PFSK-1 (cell line): ENCODE measurements around the gene PKDCC. TPM values are rescaled to one million over a fixed set of nuclear protein-coding genes. Genes with fewer than 3 reads are reported as not detected.

Experiments used
- FOXP2 ChIP-seq: optimal IDR thresholded peaks from 2 replicates; pipeline ENCODE3; 2011; ENCODE audit warnings: borderline replicate concordance, control low read depth, inconsistent platforms; ENCODE audit not compliant: insufficient read depth; ENCODE audit errors: extremely low read length, extremely low read depth
- POLR2AphosphoS5 ChIP-seq: IDR thresholded peaks from 2 replicates; pipeline ENCODE4 v1.6.1; 2012; ENCODE audit warnings: low read depth, mild to moderate bottlenecking, control low read depth, low read length, moderate library complexity
- REST ChIP-seq, 2 experiments: IDR thresholded peaks; 2 replicates each; pipeline versions ENCODE4 v1.6.1 to v1.8.0; 2011 to 2012; ENCODE audit warnings: low read depth in 2 of 2, low read length in 2 of 2, control low read depth in 1 of 2, inconsistent platforms in 1 of 2, mild to moderate bottlenecking in 1 of 2, moderate library complexity in 1 of 2; ENCODE audit not compliant: insufficient read depth in 1 of 2
- SIN3A ChIP-seq: IDR thresholded peaks from 2 replicates; pipeline ENCODE4 v1.6.1; 2012; ENCODE audit warnings: mild to moderate bottlenecking, low read length, moderate library complexity, borderline replicate concordance; ENCODE audit not compliant: insufficient read depth
- TAF1 ChIP-seq: IDR thresholded peaks from 2 replicates; pipeline ENCODE4 v1.6.1; 2012; ENCODE audit warnings: low read length, control low read depth, borderline replicate concordance; ENCODE audit not compliant: insufficient read depth
- polyA plus RNA-seq: library from polyadenylated mRNA; unstranded; fragments of >200 nt; gene quantifications from one replicate; pipeline ENCODE4 v1.2.1, GENCODE V29; 2012; ENCODE audit warnings: low read depth, missing spikeins; ENCODE audit not compliant: insufficient read length

PKDCC gene
- 53.3 TPM for polyA plus RNA-seq

- TF ChIP-seq POLR2AphosphoS5 (no peak), FOXP2 (peak; percentile 55)
Measured at GRCh38 chr2:42047488-42048298, at the start of gene PKDCC. TSS of gene PKDCC (plus strand) at chr2:42048021. CDS start at chr2:42048200, 179 bp downstream.

DNA sequence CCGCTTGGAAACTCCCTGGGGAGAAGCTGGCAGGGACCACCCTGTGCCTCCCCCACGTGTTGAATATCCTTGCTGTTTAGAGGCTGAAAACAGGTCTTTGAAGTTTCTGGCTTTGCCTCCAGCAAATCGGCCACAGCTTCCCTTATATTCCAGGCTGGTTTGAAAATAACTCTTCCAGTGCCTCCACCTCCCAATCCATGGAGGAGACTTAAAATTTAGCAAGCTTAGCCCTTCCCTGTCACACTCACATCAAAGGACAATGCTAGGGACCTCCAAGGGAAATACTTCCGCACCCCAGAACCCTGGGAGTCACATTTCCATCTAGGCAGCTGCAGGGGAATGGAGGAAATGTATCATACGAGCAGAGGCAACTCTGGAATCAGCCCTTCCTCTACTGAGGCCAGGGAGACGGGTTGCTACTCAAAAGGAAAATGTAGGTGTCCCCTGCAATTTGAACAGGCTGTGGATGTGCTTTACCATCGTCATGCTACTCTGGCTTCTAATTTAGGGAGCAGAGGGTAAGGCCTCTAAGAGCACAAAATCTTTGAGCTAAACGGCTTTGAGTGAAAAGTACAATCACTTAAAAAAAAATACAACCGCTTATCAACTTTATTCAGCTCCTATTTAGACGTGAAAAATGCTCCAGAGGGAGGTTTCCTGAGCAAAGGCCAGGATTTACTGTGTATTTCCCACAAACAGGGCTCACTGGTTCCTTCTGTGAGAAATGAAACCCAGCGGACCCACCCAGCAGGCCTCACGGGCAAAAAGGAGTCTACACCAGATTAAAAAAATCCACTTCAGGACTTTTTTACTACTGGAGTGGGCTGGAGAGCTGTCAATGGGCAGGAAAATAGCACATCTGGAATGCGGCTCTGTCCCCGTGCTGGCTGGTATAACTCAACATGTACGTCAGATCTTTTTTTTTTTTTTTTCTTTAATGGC is 49.4 kb upstream of the PKDCC start:
- TF ChIP-seq POLR2AphosphoS5 = no peak
- TF ChIP-seq REST (IDR thresholded peaks at IDR 0.05; ENCODE audit: insufficient read depth in 1 of 2, low read depth in 2 of 2, low read length in 2 of 2) = no peak
- TF ChIP-seq FOXP2 = no peak
- TF ChIP-seq TAF1 = no peak
- TF ChIP-seq SIN3A = no peak

DNA sequence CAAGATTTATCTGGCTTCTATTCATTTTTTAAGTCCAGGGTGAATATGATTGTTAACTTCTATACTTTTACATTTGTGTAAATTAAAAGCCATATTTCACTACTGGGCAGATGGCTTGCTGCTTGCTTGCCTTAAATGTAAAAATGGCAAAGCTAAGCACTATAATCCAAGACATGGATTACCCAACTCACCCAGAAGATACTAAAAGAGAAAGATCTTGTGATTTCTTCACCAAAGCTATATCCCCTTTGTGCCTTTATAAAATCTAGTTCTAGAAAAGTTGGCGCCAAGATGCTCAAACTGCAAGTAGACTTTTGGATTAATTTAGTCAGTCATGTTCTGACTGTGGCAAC is 48.7 kb upstream of the PKDCC start:
- TF ChIP-seq FOXP2 (no peak), SIN3A (no peak), POLR2AphosphoS5 (no peak), REST (IDR thresholded peaks at IDR 0.05; ENCODE audit: insufficient read depth in 1 of 2, low read depth in 2 of 2, low read length in 2 of 2) (no peak)

- TF ChIP-seq FOXP2 (no peak), REST (IDR thresholded peaks at IDR 0.05; ENCODE audit: insufficient read depth in 1 of 2, low read depth in 2 of 2, low read length in 2 of 2) (no peak), SIN3A (no peak), POLR2AphosphoS5 (no peak), TAF1 (no peak)
Measured at GRCh38 chr2:41999592-42000281, 48.1 kb upstream of the PKDCC start.

DNA sequence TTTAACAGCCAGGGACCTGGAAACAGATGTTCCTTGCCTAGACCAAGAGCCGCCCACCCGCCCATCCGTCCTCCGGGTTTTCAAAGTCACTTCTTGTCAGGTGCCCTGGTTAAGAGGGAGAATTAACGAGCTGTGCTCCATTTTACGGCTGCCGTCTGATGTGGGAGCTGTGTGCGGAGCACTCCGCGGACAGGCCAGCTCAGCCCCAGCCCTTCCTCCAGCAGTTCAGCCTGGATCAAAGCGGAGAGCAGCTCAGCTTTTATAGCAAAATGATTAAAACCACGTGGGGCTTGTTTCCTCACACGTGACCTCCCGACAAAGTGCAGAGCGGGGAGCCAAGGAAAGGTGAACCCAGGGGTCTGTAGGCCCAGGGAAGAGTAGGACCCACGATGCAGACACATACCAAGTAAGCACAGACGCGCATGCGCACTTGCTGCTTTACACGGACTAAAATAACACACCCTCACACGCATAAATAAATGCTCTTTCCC is 46.1 kb upstream of the PKDCC start:
- TF ChIP-seq POLR2AphosphoS5 = no peak
- TF ChIP-seq SIN3A = no peak
- TF ChIP-seq TAF1 = no peak
- TF ChIP-seq FOXP2 = no peak
- TF ChIP-seq REST (IDR thresholded peaks at IDR 0.05; ENCODE audit: insufficient read depth in 1 of 2, low read depth in 2 of 2, low read length in 2 of 2) = no peak
